H1 (cell line): ENCODE data around the gene TRIM44. TPM values are rescaled to one million over a fixed set of nuclear protein-coding genes. Genes with fewer than 3 reads are reported as not detected.

ENCODE experiments used
- CTCF ChIA-PET: fragments of 300-600 bp; sonication (Branson Sonifier 250); formaldehyde crosslinking; loops from one replicate; lab custom pipeline; 2021; ENCODE audit not compliant: partially characterized antibody; lab: Charles Lee
- POLR2A ChIA-PET: fragments of 300-600 bp; sonication (Branson Sonifier 250); formaldehyde crosslinking; loops from one replicate; lab custom pipeline; 2021; ENCODE audit warnings: inconsistent platforms; ENCODE audit not compliant: partially characterized antibody; lab: Charles Lee
- DNase-seq, 2 experiments: peaks; one replicate each; pipeline versions ENCODE4 v3.0.0 to v3.0.0-alpha.2; 2010 to 2022; ENCODE audit warnings: low spot score in 2 of 2, low read depth in 1 of 2, mixed read lengths in 1 of 2
- FAIRE-seq: peaks from 2 replicates; lab custom pipeline; 2011; peaks lifted over from hg19 to GRCh38; lab: Jason Lieb, UNC
- H2AFZ ChIP-seq: 2 replicates; pipeline ENCODE4 v1.8.1; 2012; ENCODE audit warnings: low read length, inconsistent platforms
- H2AK5ac ChIP-seq: 2 replicates; pipeline ENCODE4 v1.6.1; 2013; ENCODE audit warnings: low read depth, low read length
- H2BK120ac ChIP-seq: replicated peaks from 2 replicates; pipeline ENCODE3; 2013; ENCODE audit warnings: low read depth, low read length, inconsistent platforms
- H2BK12ac ChIP-seq: 2 replicates; pipeline ENCODE4 v1.6.1; 2013; ENCODE audit warnings: low read depth, low read length
- H2BK15ac ChIP-seq: 2 replicates; pipeline ENCODE4 v1.6.1; 2013; ENCODE audit warnings: low read length
- H2BK20ac ChIP-seq: 2 replicates; pipeline ENCODE4 v1.6.1; 2013; ENCODE audit warnings: low read length
- H2BK5ac ChIP-seq: 2 replicates; pipeline ENCODE4 v1.6.1; 2013; ENCODE audit warnings: low read depth, low read length
- H3K14ac ChIP-seq: 2 replicates; pipeline ENCODE4 v1.6.1; 2013; ENCODE audit warnings: inconsistent platforms; ENCODE audit not compliant: insufficient read length
- H3K18ac ChIP-seq: 2 replicates; pipeline ENCODE4 v1.6.1; 2013; ENCODE audit warnings: low read length; ENCODE audit errors: extremely low read depth
- H3K23ac ChIP-seq: 2 replicates; pipeline ENCODE4 v1.6.1; 2013; ENCODE audit warnings: inconsistent platforms; ENCODE audit not compliant: insufficient read length
- H3K23me2 ChIP-seq: 2 replicates; pipeline ENCODE4 v1.6.1; 2013; ENCODE audit warnings: low read depth, low read length
- H3K27ac ChIP-seq: 2 replicates; pipeline ENCODE4 v1.6.1; 2011; ENCODE audit warnings: low read depth, low read length, inconsistent platforms
- H3K27me3 ChIP-seq, 4 experiments: replicated peaks in 1 of 4; 1 replicate in 1 of 4; 2 replicates in 3 of 4; pipeline versions ENCODE4 v1.6.1 to v1.8.1; 2011 to 2013; ENCODE audit warnings: low read length in 3 of 4, mild to moderate bottlenecking in 3 of 4, inconsistent platforms in 2 of 4, mixed read lengths in 2 of 4, moderate library complexity in 1 of 4; ENCODE audit not compliant: control insufficient read depth in 3 of 4, insufficient read depth in 3 of 4; ENCODE audit errors: extremely low read depth in 1 of 4
- H3K36me3 ChIP-seq, 4 experiments: 2 replicates each; pipeline versions ENCODE4 v1.6.1 to v1.8.1; 2011 to 2013; ENCODE audit warnings: mild to moderate bottlenecking in 4 of 4, low read length in 3 of 4, moderate library complexity in 2 of 4, control low read depth in 1 of 4, inconsistent platforms in 1 of 4; ENCODE audit not compliant: insufficient read depth in 4 of 4, control insufficient read depth in 2 of 4
- H3K4ac ChIP-seq: replicated peaks from 2 replicates; pipeline ENCODE3; 2013; ENCODE audit warnings: low read length, low read depth, mixed read lengths, inconsistent platforms; ENCODE audit not compliant: insufficient read length
- H3K4me1 ChIP-seq, 4 experiments: replicated peaks in 1 of 4; 1 replicate in 1 of 4; 2 replicates in 3 of 4; pipeline versions ENCODE4 v1.6.1 to v1.8.1; 2011 to 2013; ENCODE audit warnings: low read length in 3 of 4, inconsistent platforms in 2 of 4, mixed read lengths in 1 of 4; ENCODE audit not compliant: insufficient read depth in 4 of 4, control insufficient read depth in 3 of 4
- H3K4me2 ChIP-seq, 2 experiments: 2 replicates each; pipeline versions ENCODE4 v1.6.1 to v1.8.1; 2011 to 2013; ENCODE audit warnings: low read depth in 2 of 2, low read length in 2 of 2, control low read depth in 1 of 2, inconsistent platforms in 1 of 2, mild to moderate bottlenecking in 1 of 2; ENCODE audit not compliant: insufficient read depth in 1 of 2
- H3K4me3 ChIP-seq, 4 experiments: fragments of 200-600, 300-600 bp in 1 of 4; sonication (generic), shearing (Covaris generic), sonication (Bioruptor Twin) in 1 of 4; 2 replicates each; pipeline versions ENCODE4 v1.5.1 to v1.8.1; 2011 to 2016; ENCODE audit warnings: low read length in 4 of 4, low read depth in 3 of 4, control low read depth in 2 of 4, inconsistent platforms in 2 of 4, mild to moderate bottlenecking in 2 of 4, mixed read lengths in 1 of 4, moderate library complexity in 1 of 4; ENCODE audit not compliant: insufficient read depth in 2 of 4; ENCODE audit errors: extremely low read depth in 1 of 4
- H3K56ac ChIP-seq: replicated peaks from 2 replicates; pipeline ENCODE3; 2013; ENCODE audit warnings: low read depth, mild to moderate bottlenecking, mixed read lengths, low read length, inconsistent platforms; ENCODE audit not compliant: insufficient read length
- H3K79me1 ChIP-seq: 2 replicates; pipeline ENCODE4 v1.6.1; 2013; ENCODE audit warnings: low read depth, low read length, control low read depth
- H3K79me2 ChIP-seq, 2 experiments: 2 replicates each; pipeline versions ENCODE4 v1.6.1 to v1.8.1; 2012 to 2013; ENCODE audit warnings: low read length in 2 of 2, mild to moderate bottlenecking in 2 of 2, inconsistent platforms in 1 of 2; ENCODE audit not compliant: insufficient read depth in 2 of 2, control insufficient read depth in 1 of 2
- H3K9ac ChIP-seq, 4 experiments: replicated peaks in 1 of 4; 1 replicate in 1 of 4; 2 replicates in 3 of 4; pipeline versions ENCODE4 v1.6.1 to v1.8.1; 2011 to 2013; ENCODE audit warnings: low read depth in 3 of 4, low read length in 3 of 4, control low read depth in 2 of 4, mild to moderate bottlenecking in 2 of 4, moderate library complexity in 2 of 4, inconsistent platforms in 1 of 4; ENCODE audit errors: extremely low read depth in 1 of 4
- H3K9me3 ChIP-seq, 2 experiments: 2 replicates each; pipeline versions ENCODE4 v1.6.1 to v1.8.1; 2012 to 2013; ENCODE audit warnings: mild to moderate bottlenecking in 2 of 2, moderate library complexity in 2 of 2, control low read depth in 1 of 2, inconsistent platforms in 1 of 2, low read depth in 1 of 2, low read length in 1 of 2, mixed read lengths in 1 of 2; ENCODE audit not compliant: insufficient read depth in 2 of 2
- H4K20me1 ChIP-seq, 2 experiments: replicated peaks in 1 of 2; 2 replicates each; pipeline versions ENCODE3 to v1.8.1; 2011 to 2013; ENCODE audit warnings: inconsistent platforms in 2 of 2, low read length in 2 of 2, mild to moderate bottlenecking in 1 of 2; ENCODE audit not compliant: insufficient read depth in 2 of 2, control insufficient read depth in 1 of 2
- H4K5ac ChIP-seq: 2 replicates; pipeline ENCODE4 v1.6.1; 2013; ENCODE audit warnings: low read length, low read depth, mixed read lengths, inconsistent platforms; ENCODE audit not compliant: insufficient read length
- H4K8ac ChIP-seq: 2 replicates; pipeline ENCODE4 v1.8.0; 2013; ENCODE audit warnings: mild to moderate bottlenecking, moderate library complexity, low read length, inconsistent platforms; ENCODE audit not compliant: insufficient read depth; ENCODE audit errors: extremely low read depth
- H4K91ac ChIP-seq: replicated peaks from 2 replicates; pipeline ENCODE3; 2013; ENCODE audit warnings: low read length, mixed read lengths, inconsistent platforms; ENCODE audit not compliant: insufficient read length
- BRCA1 ChIP-seq: IDR thresholded peaks from 2 replicates; pipeline ENCODE4 v1.6.1; 2012; ENCODE audit warnings: low read depth, low read length, improper control_type of control experiment
- CEBPB ChIP-seq: IDR thresholded peaks from 2 replicates; pipeline ENCODE4 v1.6.1; 2012; ENCODE audit warnings: low read depth, low read length
- CTBP2 ChIP-seq: IDR thresholded peaks from 2 replicates; pipeline ENCODE4 v1.7.0; 2011; ENCODE audit warnings: borderline replicate concordance, mild to moderate bottlenecking, moderate library complexity, mixed read lengths, low read length; ENCODE audit not compliant: insufficient read depth, insufficient read length
- RNF2 ChIP-seq: fragments of 200-900, 300-1000 bp; sonication (generic); IDR thresholded peaks from 2 replicates; pipeline ENCODE4 v1.7.1; 2016; ENCODE audit warnings: borderline replicate concordance, low read depth, mild to moderate bottlenecking, antibody characterized with exemption, low read length; ENCODE audit not compliant: poor library complexity, severe bottlenecking; ENCODE audit errors: missing control alignments
- SP2 ChIP-seq: IDR thresholded peaks from 2 replicates; pipeline ENCODE4 v1.6.1; 2012; ENCODE audit warnings: mild to moderate bottlenecking, low read length, inconsistent platforms
- TAF1 ChIP-seq: IDR thresholded peaks from 2 replicates; pipeline ENCODE4 v1.6.1; 2011; ENCODE audit warnings: mild to moderate bottlenecking, low read depth, low read length
- TAF7 ChIP-seq: optimal IDR thresholded peaks from 2 replicates; pipeline ENCODE3; 2011; ENCODE audit warnings: low read depth, mild to moderate bottlenecking, inconsistent platforms, low read length, moderate library complexity, borderline replicate concordance
- TBP ChIP-seq: IDR thresholded peaks from 2 replicates; pipeline ENCODE4 v1.6.1; 2011; ENCODE audit warnings: low read depth, low read length, improper control_type of control experiment
- WGBS, 2 experiments: shearing (Covaris generic) in 1 of 2; methylation state at CpG; one replicate each; pipeline versions ENCODE4 v1.1.6 to v1.1.7; 2013 to 2015; ENCODE audit warnings: low lambda C conversion rate in 2 of 2, mixed read lengths in 2 of 2, inconsistent platforms in 1 of 2, low coverage in 1 of 2, missing lambda C conversion rate in 1 of 2; ENCODE audit not compliant: insufficient replicate concordance in 2 of 2, insufficient coverage in 1 of 2, insufficient read length in 1 of 2; ENCODE audit errors: extremely low coverage in 1 of 2, missing lambda C conversion rate in 1 of 2; 5-methylcytosine and 5-hydroxymethylcytosine counted together
- polyA plus RNA-seq, 7 experiments: library from polyadenylated mRNA; depleted of rRNA in 3 of 7; stranded (reverse) in 5 of 7; unstranded in 2 of 7; fragments of >200 nt in 5 of 7; fragments of 200-250 nt in 2 of 7; gene quantifications; 1 replicate in 5 of 7; 2 replicates in 1 of 7; 4 replicates in 1 of 7; pipeline versions ENCODE4 v1.2.1 to v1.2.3, GENCODE V29; 2011 to 2013; ENCODE audit warnings: missing spikeins in 2 of 7, mixed read lengths in 2 of 7
- total RNA-seq: library from RNA; stranded (reverse); fragmentation: NEBNext Ultra II Directional; extraction: Animal tissue kit (Norgen Biotek cat#: 25700); gene quantifications from 2 replicates; pipeline ENCODE4 v1.2.1, GENCODE V29; 2021
- TF ChIP-seq, protein P1 (sequence below): IDR thresholded peaks from 2 replicates; pipeline ENCODE4 v1.6.1; 2011; ENCODE audit warnings: low read depth, mild to moderate bottlenecking, low read length; ENCODE audit not compliant: insufficient read depth
- TF ChIP-seq, protein P2 (sequence below), 3 experiments: IDR thresholded peaks; 1 replicate in 2 of 3; 2 replicates in 1 of 3; pipeline versions ENCODE4 v1.5.1 to v1.6.1; 2011; ENCODE audit warnings: low read length in 3 of 3, mild to moderate bottlenecking in 3 of 3, inconsistent platforms in 2 of 3, low read depth in 1 of 3, moderate library complexity in 1 of 3; ENCODE audit not compliant: insufficient read depth in 1 of 3; ENCODE audit errors: control extremely low read depth in 1 of 3
- TF ChIP-seq, protein P3 (sequence below): IDR thresholded peaks from 2 replicates; pipeline ENCODE4 v1.6.1; 2012; ENCODE audit warnings: inconsistent platforms

Gene TRIM44
- total and polyA plus RNA-seq, 2 of the 8 experiments (the other 6 are each of a cell fraction or from before 2014, with no cell fraction given) = 13.9 to 34.4 TPM

DNA sequence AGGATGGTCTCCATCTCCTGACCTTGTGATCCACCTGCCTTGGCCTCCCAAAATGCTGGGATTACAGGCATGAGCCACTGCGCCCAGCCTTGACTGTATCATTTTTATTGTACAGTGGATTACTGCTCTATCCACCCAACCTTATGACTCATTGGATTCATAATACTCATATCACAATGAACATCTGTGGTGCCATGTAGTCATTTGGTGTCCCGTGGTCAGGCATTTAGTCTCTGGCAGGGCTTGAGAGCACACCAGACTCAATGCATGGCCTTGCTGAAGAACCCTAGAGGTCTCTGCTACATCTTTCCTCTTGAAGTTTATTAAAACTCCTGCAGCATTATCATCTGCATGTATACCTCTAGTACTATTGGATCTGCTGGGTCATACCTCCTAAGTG lies 183.3 kb downstream of the TRIM44 start:
- H3K9me3 ChIP-seq = no peaks in the 10 kb centered on the region
- H2AFZ ChIP-seq = no peak overlapping the region
- no peaks in the 10 kb centered on the region for H3K79me1 ChIP-seq
- no peak overlapping the region for H4K8ac ChIP-seq
- H3K36me3 ChIP-seq = no peaks in the 10 kb centered on the region
- no peak overlapping the region for H2BK12ac ChIP-seq
- no peak overlapping the region for H3K4me3 ChIP-seq
- CTCF ChIA-PET = interaction anchor here (0.6 to 2.8 kb wide), 3 partner anchors 24 to 286 kb away, joined by 3 to 14 read pairs (median 6); no protein-coding TSS in a partner anchor
- no peaks in the 10 kb centered on the region for H3K27me3 ChIP-seq
- no peaks in the 10 kb centered on the region for H3K79me2 ChIP-seq
- WGBS, 2 experiments = 93% methylated on average over 2 of the region's 2 CpGs; no CpG with 5 or more reads in 1 of the 2 experiments
- H3K4ac ChIP-seq = no peak overlapping the region
- H4K5ac ChIP-seq = no peak overlapping the region
- no peak overlapping the region for H4K91ac ChIP-seq
- H4K20me1 ChIP-seq = no peaks in the 10 kb centered on the region
- H3K14ac ChIP-seq = no peak overlapping the region
- H2BK5ac ChIP-seq = no peak overlapping the region
- H3K18ac ChIP-seq = no peak overlapping the region
- no peak overlapping the region for H3K56ac ChIP-seq
- H3K4me1 ChIP-seq = no peaks in the 10 kb centered on the region
- H3K23ac ChIP-seq = no peak overlapping the region
- H2BK15ac ChIP-seq = no peak overlapping the region
- no peak overlapping the region for H2AK5ac ChIP-seq
- no peak overlapping the region for H2BK20ac ChIP-seq
- POLR2A ChIA-PET = no interaction called here
- H2BK120ac ChIP-seq = no peak overlapping the region
- DNase-seq (no peak), FAIRE-seq (no peak)
- no peaks in the 10 kb centered on the region for H3K23me2 ChIP-seq
- no peak overlapping the region for H3K4me2 ChIP-seq
- H3K27ac ChIP-seq = no peak overlapping the region
- H3K9ac ChIP-seq = no peak overlapping the region
- TF ChIP-seq RNF2 (no peak), CTBP2 (no peak), TAF7 (no peak), TAF1 (no peak), SP2 (no peak), BRCA1 (no peak), CEBPB (no peak), TBP (no peak)
- TF ChIP-seq, protein P1, sequence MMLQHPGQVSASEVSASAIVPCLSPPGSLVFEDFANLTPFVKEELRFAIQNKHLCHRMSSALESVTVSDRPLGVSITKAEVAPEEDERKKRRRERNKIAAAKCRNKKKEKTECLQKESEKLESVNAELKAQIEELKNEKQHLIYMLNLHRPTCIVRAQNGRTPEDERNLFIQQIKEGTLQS = no peak
- TF ChIP-seq, protein P2, sequence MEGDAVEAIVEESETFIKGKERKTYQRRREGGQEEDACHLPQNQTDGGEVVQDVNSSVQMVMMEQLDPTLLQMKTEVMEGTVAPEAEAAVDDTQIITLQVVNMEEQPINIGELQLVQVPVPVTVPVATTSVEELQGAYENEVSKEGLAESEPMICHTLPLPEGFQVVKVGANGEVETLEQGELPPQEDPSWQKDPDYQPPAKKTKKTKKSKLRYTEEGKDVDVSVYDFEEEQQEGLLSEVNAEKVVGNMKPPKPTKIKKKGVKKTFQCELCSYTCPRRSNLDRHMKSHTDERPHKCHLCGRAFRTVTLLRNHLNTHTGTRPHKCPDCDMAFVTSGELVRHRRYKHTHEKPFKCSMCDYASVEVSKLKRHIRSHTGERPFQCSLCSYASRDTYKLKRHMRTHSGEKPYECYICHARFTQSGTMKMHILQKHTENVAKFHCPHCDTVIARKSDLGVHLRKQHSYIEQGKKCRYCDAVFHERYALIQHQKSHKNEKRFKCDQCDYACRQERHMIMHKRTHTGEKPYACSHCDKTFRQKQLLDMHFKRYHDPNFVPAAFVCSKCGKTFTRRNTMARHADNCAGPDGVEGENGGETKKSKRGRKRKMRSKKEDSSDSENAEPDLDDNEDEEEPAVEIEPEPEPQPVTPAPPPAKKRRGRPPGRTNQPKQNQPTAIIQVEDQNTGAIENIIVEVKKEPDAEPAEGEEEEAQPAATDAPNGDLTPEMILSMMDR (IDR thresholded peaks at IDR 0.05; ENCODE audit: control extremely low read depth in 1 of 3, insufficient read depth in 1 of 3, low read depth in 1 of 3, low read length in 3 of 3) = no peak
- TF ChIP-seq, protein P3, sequence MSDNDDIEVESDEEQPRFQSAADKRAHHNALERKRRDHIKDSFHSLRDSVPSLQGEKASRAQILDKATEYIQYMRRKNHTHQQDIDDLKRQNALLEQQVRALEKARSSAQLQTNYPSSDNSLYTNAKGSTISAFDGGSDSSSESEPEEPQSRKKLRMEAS = no peak
